H9 (cell line): ENCODE results near the gene KLK3. TPM values are rescaled to one million over a fixed set of nuclear protein-coding genes. Genes with fewer than 3 reads are reported as not detected.

Experiments
- DNase-seq: peaks from one replicate; pipeline ENCODE4 v3.0.0-alpha.2; 2017
- H2AFZ ChIP-seq: one replicate; pipeline ENCODE4 v1.6.1; 2013; ENCODE audit warnings: mild to moderate bottlenecking, low read length, control low read depth, moderate library complexity
- H2AK5ac ChIP-seq: 2 replicates; pipeline ENCODE4 v1.6.1; 2013; ENCODE audit warnings: low read length, control low read depth, mixed read lengths; ENCODE audit not compliant: insufficient read length
- H2BK120ac ChIP-seq: one replicate; pipeline ENCODE4 v1.6.1; 2013; ENCODE audit warnings: low read depth, mild to moderate bottlenecking, low read length, control low read depth, inconsistent platforms; ENCODE audit not compliant: poor library complexity, severe bottlenecking
- H2BK12ac ChIP-seq: 2 replicates; pipeline ENCODE4 v1.6.1; 2013; ENCODE audit warnings: low read length, control low read depth, mixed read lengths, low read depth; ENCODE audit not compliant: insufficient read length
- H2BK15ac ChIP-seq: 2 replicates; pipeline ENCODE4 v1.6.1; 2013; ENCODE audit warnings: low read depth, low read length, control low read depth
- H2BK20ac ChIP-seq: one replicate; pipeline ENCODE4 v1.6.1; 2013; ENCODE audit warnings: low read depth, mild to moderate bottlenecking, low read length, control low read depth, inconsistent platforms; ENCODE audit not compliant: poor library complexity, severe bottlenecking
- H2BK5ac ChIP-seq: 2 replicates; pipeline ENCODE4 v1.6.1; 2013; ENCODE audit warnings: low read length, control low read depth, mixed read lengths; ENCODE audit not compliant: insufficient read length
- H3K14ac ChIP-seq: 2 replicates; pipeline ENCODE4 v1.6.1; 2013; ENCODE audit warnings: low read length, control low read depth; ENCODE audit not compliant: insufficient read depth
- H3K18ac ChIP-seq: 2 replicates; pipeline ENCODE4 v1.6.1; 2013; ENCODE audit warnings: low read depth, mild to moderate bottlenecking, mixed read lengths, low read length, control low read depth; ENCODE audit not compliant: insufficient read length
- H3K23ac ChIP-seq: 2 replicates; pipeline ENCODE4 v1.6.1; 2013; ENCODE audit warnings: low read length, control low read depth, mixed read lengths, low read depth; ENCODE audit not compliant: insufficient read length
- H3K23me2 ChIP-seq: 2 replicates; pipeline ENCODE4 v1.6.1; 2013; ENCODE audit warnings: low read depth, mild to moderate bottlenecking, mixed read lengths, low read length, control low read depth; ENCODE audit not compliant: insufficient read length, poor library complexity, severe bottlenecking
- H3K27ac ChIP-seq: 2 replicates; pipeline ENCODE4 v1.5.1; 2013; ENCODE audit warnings: low read length, control low read depth, mixed read lengths, low read depth; ENCODE audit not compliant: insufficient read length
- H3K27me3 ChIP-seq: 2 replicates; pipeline ENCODE4 v1.6.1; 2013; ENCODE audit warnings: low read length, control low read depth, inconsistent platforms; ENCODE audit not compliant: insufficient read depth
- H3K4ac ChIP-seq: 2 replicates; pipeline ENCODE4 v1.6.1; 2013; ENCODE audit warnings: low read depth, mild to moderate bottlenecking, control low read depth, inconsistent platforms, low read length, moderate library complexity
- H3K4me1 ChIP-seq: 2 replicates; pipeline ENCODE4 v1.6.1; 2013; ENCODE audit warnings: low read length, control low read depth, inconsistent platforms; ENCODE audit not compliant: insufficient read depth
- H3K4me2 ChIP-seq: 2 replicates; pipeline ENCODE4 v1.6.1; 2013; ENCODE audit warnings: low read length, control low read depth, mixed read lengths; ENCODE audit not compliant: insufficient read length, insufficient read depth
- H3K56ac ChIP-seq: 2 replicates; pipeline ENCODE4 v1.6.1; 2013; ENCODE audit warnings: low read depth, mild to moderate bottlenecking, mixed read lengths, low read length, control low read depth; ENCODE audit not compliant: insufficient read length
- H3K79me1 ChIP-seq: 2 replicates; pipeline ENCODE4 v1.6.1; 2013; ENCODE audit warnings: low read depth, mild to moderate bottlenecking, moderate library complexity, low read length, control low read depth, inconsistent platforms; ENCODE audit not compliant: insufficient read depth, poor library complexity, severe bottlenecking
- H3K79me2 ChIP-seq: 2 replicates; pipeline ENCODE4 v1.6.1; 2013; ENCODE audit warnings: low read length, control low read depth, inconsistent platforms; ENCODE audit not compliant: insufficient read depth
- H3K9ac ChIP-seq: 2 replicates; pipeline ENCODE4 v1.6.1; 2013; ENCODE audit warnings: low read length, control low read depth, mixed read lengths; ENCODE audit not compliant: insufficient read length; ENCODE audit errors: extremely low read depth
- H3K9me3 ChIP-seq: one replicate; pipeline ENCODE4 v1.6.1; 2013; ENCODE audit warnings: low read depth, low read length, inconsistent platforms; ENCODE audit not compliant: control insufficient read depth
- H3T11ph ChIP-seq: one replicate; pipeline ENCODE4 v1.6.1; 2013; ENCODE audit warnings: mild to moderate bottlenecking, low read length, control low read depth, inconsistent platforms
- H4K20me1 ChIP-seq: one replicate; pipeline ENCODE4 v1.6.1; 2013; ENCODE audit not compliant: control insufficient read depth, insufficient read length, insufficient read depth
- H4K5ac ChIP-seq: 2 replicates; pipeline ENCODE4 v1.6.1; 2013; ENCODE audit warnings: low read depth, mild to moderate bottlenecking, mixed read lengths, low read length, control low read depth; ENCODE audit not compliant: insufficient read length
- H4K8ac ChIP-seq: replicated peaks from 2 replicates; pipeline ENCODE4 v1.6.1; 2013; ENCODE audit warnings: low read length, control low read depth, mixed read lengths, low read depth; ENCODE audit not compliant: insufficient read length
- H4K91ac ChIP-seq: 2 replicates; pipeline ENCODE4 v1.6.1; 2013; ENCODE audit warnings: low read depth, mild to moderate bottlenecking, moderate library complexity, mixed read lengths, low read length, control low read depth; ENCODE audit not compliant: insufficient read length
- H3K27ac Mint-ChIP-seq, 3 experiments: 2 replicates in 2 of 3; 3 replicates in 1 of 3; pipeline ENCODE4 v1.8.0; 2020 to 2021; ENCODE audit warnings: mixed read lengths in 3 of 3, mild to moderate bottlenecking in 1 of 3, moderate library complexity in 1 of 3
- H3K27me3 Mint-ChIP-seq: 2 replicates; pipeline ENCODE4 v1.8.0; 2021; ENCODE audit warnings: low read depth, mild to moderate bottlenecking, moderate library complexity, mixed read lengths
- H3K36me3 Mint-ChIP-seq, 3 experiments: 2 replicates in 2 of 3; 3 replicates in 1 of 3; pipeline ENCODE4 v1.8.0; 2020 to 2021; ENCODE audit warnings: low read depth in 3 of 3, mixed read lengths in 3 of 3; ENCODE audit not compliant: insufficient read depth in 1 of 3
- H3K4me1 Mint-ChIP-seq, 2 experiments: 2 replicates each; pipeline ENCODE4 v1.8.0; 2020; ENCODE audit warnings: mixed read lengths in 2 of 2
- H3K4me3 Mint-ChIP-seq, 2 experiments: 2 replicates in 1 of 2; 3 replicates in 1 of 2; pipeline ENCODE4 v1.8.0; 2020 to 2021; ENCODE audit warnings: mild to moderate bottlenecking in 2 of 2, mixed read lengths in 2 of 2, moderate library complexity in 1 of 2
- H3K9me3 Mint-ChIP-seq, 2 experiments: 2 replicates in 1 of 2; 3 replicates in 1 of 2; pipeline ENCODE4 v1.8.0; 2020; ENCODE audit warnings: mild to moderate bottlenecking in 2 of 2, mixed read lengths in 2 of 2, moderate library complexity in 1 of 2
- CTCF ChIP-seq: fragments of 200-600 bp; sonication (generic); conservative IDR thresholded peaks from 3 replicates; pipeline ENCODE4 v1.8.0; 2021; ENCODE audit warnings: antibody characterized with exemption, mild to moderate bottlenecking
- WGBS: extraction: QIAGEN DNeasy Blood & Tissue Kit; methylation state at CpG from one replicate; pipeline ENCODE4 v1.1.7; 2013; ENCODE audit warnings: missing lambda C conversion rate, low lambda C conversion rate, mixed read lengths; ENCODE audit not compliant: insufficient read length; ENCODE audit errors: extremely low coverage; 5-methylcytosine and 5-hydroxymethylcytosine counted together
- total RNA-seq: library from RNA; stranded (reverse); gene quantifications from 2 replicates; pipeline ENCODE4 v1.2.1, GENCODE V29; 2021

Gene KLK3
- total RNA-seq, 1 experiment from 2014 or later = not detected

- H4K20me1 ChIP-seq = no peaks in the 10 kb centered on the region
- no peaks in the 10 kb centered on the region for H3K9me3 ChIP-seq
- H2AK5ac ChIP-seq = no peak overlapping the region
- no peaks in the 10 kb centered on the region for H3K23me2 ChIP-seq
- H3K18ac ChIP-seq = no peak overlapping the region
- no peak overlapping the region for H4K91ac ChIP-seq
- H3K79me1 ChIP-seq = no peaks in the 10 kb centered on the region
- H4K8ac ChIP-seq = no peak overlapping the region
- H2BK5ac ChIP-seq = no peak overlapping the region
- no peak overlapping the region for H3K23ac ChIP-seq
- no peak overlapping the region for H4K5ac ChIP-seq
- no peak overlapping the region for H2BK15ac ChIP-seq
- no peak overlapping the region for H2BK120ac ChIP-seq
- H3K4ac ChIP-seq = no peak overlapping the region
- H2BK20ac ChIP-seq = no peak overlapping the region
- H3K9me3 Mint-ChIP-seq = peaks cover 0 to 8% of the 10 kb centered on the region in 2 experiments; a peak in 3 of 5 replicates
- no peak overlapping the region for H3T11ph ChIP-seq
- no peaks in the 10 kb centered on the region for H3K4me1 ChIP-seq
- H3K27me3 Mint-ChIP-seq = peaks cover 81% of the 10 kb centered on the region
- no peak overlapping the region for H2AFZ ChIP-seq
- no peaks in the 10 kb centered on the region for H3K79me2 ChIP-seq
- H3K4me3 Mint-ChIP-seq = no peak overlapping the region
- H3K14ac ChIP-seq = no peak overlapping the region
- H3K27ac Mint-ChIP-seq = no peak overlapping the region
- H3K27me3 ChIP-seq = 0 out of 2 replicates have a peak, but pooled peaks cover 2% of the 10 kb centered on the region
- DNase-seq = no peak
- no peak overlapping the region for H2BK12ac ChIP-seq
- no peak overlapping the region for H3K4me2 ChIP-seq
- no peak overlapping the region for H3K9ac ChIP-seq
- TF ChIP-seq CTCF = no peak
- no peak overlapping the region for H3K56ac ChIP-seq
- WGBS = no CpG with 5 or more reads among the region's 8 CpGs
- peaks cover 13 to 14% of the 10 kb centered on the region in 2 experiments for H3K4me1 Mint-ChIP-seq
- H3K36me3 Mint-ChIP-seq = no peaks in the 10 kb centered on the region
- no peak overlapping the region for H3K27ac ChIP-seq
These were observed 10.3 kb upstream of the KLK3 start for GRCh38 chr19:50844296-50844935.
